ENCODE data around the gene LRRN4.

Gene LRRN4

GRCh38 chr20:6053776-6054688, at the start of gene LRRN4:
LRRN4 (minus strand) TSS chr20:6054060; CDS start chr20:6052799, 1,261 bp downstream.
- no peak within 1 kb of the TSS for H3K27ac Mint-ChIP-seq
- H3K4me1 Mint-ChIP-seq, result peaks cover 8% of the 10 kb centered on the region
- no peaks in the 10 kb centered on the region for H3K9me3 Mint-ChIP-seq
- peaks cover 70% of the 10 kb centered on the region for H3K27me3 Mint-ChIP-seq
- ATAC-seq, result no peak
- no peaks in the 10 kb centered on the region for H3K36me3 Mint-ChIP-seq
- H3K4me3 Mint-ChIP-seq, result no peak within 1 kb of the TSS

GRCh38 chr20:6103301-6103700, 49.4 kb upstream of the LRRN4 start:
- H3K4me3 Mint-ChIP-seq, result no peak overlapping the region
- no peak for ATAC-seq
- no peaks in the 10 kb centered on the region for H3K9me3 Mint-ChIP-seq
- no peaks in the 10 kb centered on the region for H3K36me3 Mint-ChIP-seq
- peaks cover 9% of the 10 kb centered on the region for H3K27me3 Mint-ChIP-seq
- no peaks in the 10 kb centered on the region for H3K4me1 Mint-ChIP-seq
- H3K27ac Mint-ChIP-seq, result no peak overlapping the region

GRCh38 chr20:6101346-6101745, 47.5 kb upstream of the LRRN4 start:
- H3K4me3 Mint-ChIP-seq, result no peak overlapping the region
- ATAC-seq, result no peak
- H3K4me1 Mint-ChIP-seq, result no peaks in the 10 kb centered on the region
- H3K9me3 Mint-ChIP-seq, result no peaks in the 10 kb centered on the region
- no peaks in the 10 kb centered on the region for H3K36me3 Mint-ChIP-seq
- no peak overlapping the region for H3K27ac Mint-ChIP-seq
- peaks cover 17% of the 10 kb centered on the region for H3K27me3 Mint-ChIP-seq

GRCh38 chr20:6100246-6100645, 46.4 kb upstream of the LRRN4 start:
- H3K4me1 Mint-ChIP-seq, result no peaks in the 10 kb centered on the region
- peaks cover 17% of the 10 kb centered on the region for H3K27me3 Mint-ChIP-seq
- no peaks in the 10 kb centered on the region for H3K36me3 Mint-ChIP-seq
- H3K9me3 Mint-ChIP-seq, result no peaks in the 10 kb centered on the region
- no peak overlapping the region for H3K4me3 Mint-ChIP-seq
- no peak overlapping the region for H3K27ac Mint-ChIP-seq
- ATAC-seq, result no peak

GRCh38 chr20:6099819-6100218, 46.0 kb upstream of the LRRN4 start:
- Mint-ChIP-seq H3K4me1 (no peaks in the 10 kb centered on the region), H3K27ac (no peak overlapping the region), H3K27me3 (peaks cover 15% of the 10 kb centered on the region), H3K36me3 (no peaks in the 10 kb centered on the region), H3K9me3 (no peaks in the 10 kb centered on the region), H3K4me3 (no peak overlapping the region)
- ATAC-seq, result no peak

- H3K9me3 Mint-ChIP-seq, result no peaks in the 10 kb centered on the region
- peaks cover 8% of the 10 kb centered on the region for H3K27me3 Mint-ChIP-seq
- H3K4me3 Mint-ChIP-seq, result no peak overlapping the region
- no peaks in the 10 kb centered on the region for H3K36me3 Mint-ChIP-seq
- no peaks in the 10 kb centered on the region for H3K4me1 Mint-ChIP-seq
- H3K27ac Mint-ChIP-seq, result no peak overlapping the region
- ATAC-seq, result no peak
Measured at GRCh38 chr20:6095409-6095808, 41.5 kb upstream of the LRRN4 start.

GRCh38 chr20:6094565-6094964, 40.7 kb upstream of the LRRN4 start:
- H3K4me3 Mint-ChIP-seq, result no peak overlapping the region
- peaks cover 15% of the 10 kb centered on the region for H3K27me3 Mint-ChIP-seq

GRCh38 chr20:6094063-6094462, 40.2 kb upstream of the LRRN4 start:
- no peak for ATAC-seq
- Mint-ChIP-seq H3K27ac (no peak overlapping the region), H3K4me3 (no peak overlapping the region), H3K36me3 (no peaks in the 10 kb centered on the region), H3K27me3 (peaks cover 18% of the 10 kb centered on the region), H3K4me1 (no peaks in the 10 kb centered on the region), H3K9me3 (no peaks in the 10 kb centered on the region)

More at GRCh38 chr20:6094565-6094964, 40.7 kb upstream of the LRRN4 start:
- Mint-ChIP-seq H3K27ac (no peak overlapping the region), H3K36me3 (no peaks in the 10 kb centered on the region), H3K4me1 (no peaks in the 10 kb centered on the region), H3K9me3 (no peaks in the 10 kb centered on the region)
- ATAC-seq, result no peak

GRCh38 chr20:6091661-6092060, 37.8 kb upstream of the LRRN4 start:
- Mint-ChIP-seq H3K4me1 (no peaks in the 10 kb centered on the region), H3K27ac (no peak overlapping the region), H3K36me3 (no peaks in the 10 kb centered on the region), H3K9me3 (no peaks in the 10 kb centered on the region), H3K4me3 (no peak overlapping the region), H3K27me3 (peaks cover 10% of the 10 kb centered on the region)
- no peak for ATAC-seq

- no peak for ATAC-seq
- no peak overlapping the region for H3K4me3 Mint-ChIP-seq
- no peaks in the 10 kb centered on the region for H3K9me3 Mint-ChIP-seq
- H3K4me1 Mint-ChIP-seq, result no peaks in the 10 kb centered on the region
- H3K36me3 Mint-ChIP-seq, result no peaks in the 10 kb centered on the region
- H3K27ac Mint-ChIP-seq, result no peak overlapping the region
- peaks cover 15% of the 10 kb centered on the region for H3K27me3 Mint-ChIP-seq
Measured at GRCh38 chr20:6086868-6087267, 33.0 kb upstream of the LRRN4 start.

GRCh38 chr20:6083926-6084325, 30.1 kb upstream of the LRRN4 start:
- H3K9me3 Mint-ChIP-seq, result no peaks in the 10 kb centered on the region
- H3K4me1 Mint-ChIP-seq, result no peaks in the 10 kb centered on the region
- H3K27ac Mint-ChIP-seq, result no peak overlapping the region
- peaks cover 28% of the 10 kb centered on the region for H3K27me3 Mint-ChIP-seq
- no peaks in the 10 kb centered on the region for H3K36me3 Mint-ChIP-seq
- no peak for ATAC-seq
- no peak overlapping the region for H3K4me3 Mint-ChIP-seq

GRCh38 chr20:6081236-6081635, 27.4 kb upstream of the LRRN4 start:
- no peaks in the 10 kb centered on the region for H3K9me3 Mint-ChIP-seq
- no peak overlapping the region for H3K27ac Mint-ChIP-seq

GRCh38 chr20:6079016-6079415, 25.2 kb upstream of the LRRN4 start:
- no peaks in the 10 kb centered on the region for H3K9me3 Mint-ChIP-seq
- H3K27ac Mint-ChIP-seq, result no peak overlapping the region
- no peak overlapping the region for H3K4me3 Mint-ChIP-seq
- H3K36me3 Mint-ChIP-seq, result no peaks in the 10 kb centered on the region
- no peaks in the 10 kb centered on the region for H3K4me1 Mint-ChIP-seq
- peaks cover 28% of the 10 kb centered on the region for H3K27me3 Mint-ChIP-seq
- no peak for ATAC-seq

More at GRCh38 chr20:6081236-6081635, 27.4 kb upstream of the LRRN4 start:
- Mint-ChIP-seq H3K4me1 (no peaks in the 10 kb centered on the region), H3K4me3 (no peak overlapping the region), H3K27me3 (peaks cover 28% of the 10 kb centered on the region), H3K36me3 (no peaks in the 10 kb centered on the region)
- no peak for ATAC-seq

- H3K9me3 Mint-ChIP-seq, result no peaks in the 10 kb centered on the region
- no peak overlapping the region for H3K27ac Mint-ChIP-seq
- H3K4me1 Mint-ChIP-seq, result no peaks in the 10 kb centered on the region
- H3K27me3 Mint-ChIP-seq, result peaks cover 19% of the 10 kb centered on the region
- no peak for ATAC-seq
- no peak overlapping the region for H3K4me3 Mint-ChIP-seq
- no peaks in the 10 kb centered on the region for H3K36me3 Mint-ChIP-seq
Measured at GRCh38 chr20:6075428-6076219, 21.8 kb upstream of the LRRN4 start.

GRCh38 chr20:6074784-6075183, 20.9 kb upstream of the LRRN4 start:
- no peak overlapping the region for H3K4me3 Mint-ChIP-seq

More at GRCh38 chr20:6074784-6075183, 20.9 kb upstream of the LRRN4 start:
- Mint-ChIP-seq H3K27me3 (peaks cover 15% of the 10 kb centered on the region), H3K27ac (no peak overlapping the region), H3K4me1 (no peaks in the 10 kb centered on the region), H3K36me3 (no peaks in the 10 kb centered on the region), H3K9me3 (no peaks in the 10 kb centered on the region)
- ATAC-seq, result no peak
